OCI-LY7 (cell line): Measurements from ENCODE around the gene UGT2B11. TPM values are rescaled to one million over a fixed set of nuclear protein-coding genes. Genes with fewer than 3 reads are reported as not detected.
"Not testable (repeated sequence)": the region's sequence is repeated elsewhere in the genome, so short reads cannot be mapped to it uniquely, and the experiment has no call there.

Source experiments
- BruUV-seq: library from RNA; stranded (reverse); fragments of 400-500 nt; replicated peaks from 2 replicates; lab custom pipeline; 2021; lab: Mats Ljungman, UMichigan
- CTCF ChIA-PET: fragments of 300-600 bp; sonication (Branson Sonifier 250); formaldehyde crosslinking; loops from one replicate; lab custom pipeline; 2022; ENCODE audit warnings: antibody characterized with exemption; ENCODE audit not compliant: unreplicated experiment; lab: Charles Lee
- POLR2A ChIA-PET: fragments of 300-600 bp; sonication (Branson Sonifier 250); formaldehyde crosslinking; loops from one replicate; lab custom pipeline; 2022; ENCODE audit warnings: antibody characterized with exemption; lab: Charles Lee
- DNase-seq: peaks from one replicate; pipeline ENCODE4 v3.0.0-alpha.2; 2015; ENCODE audit warnings: low spot score
- H2AFZ ChIP-seq: fragments of 200-600 bp; sonication (generic), shearing (Covaris generic); 2 replicates; pipeline ENCODE4 v1.6.1; 2014; ENCODE audit warnings: mild to moderate bottlenecking, antibody characterized with exemption, low read length, moderate library complexity
- H3K27ac ChIP-seq: fragments of 200-600 bp; sonication (generic); 2 replicates; pipeline ENCODE4 v1.5.1; 2014; ENCODE audit warnings: mixed run types, low read depth, mild to moderate bottlenecking, moderate library complexity, low read length, inconsistent platforms; ENCODE audit not compliant: poor library complexity, severe bottlenecking
- H3K36me3 ChIP-seq: fragments of 200-600 bp; sonication (generic); 2 replicates; pipeline ENCODE4 v1.6.1; 2014; ENCODE audit warnings: mild to moderate bottlenecking, antibody characterized with exemption, low read length, moderate library complexity, mixed read lengths; ENCODE audit not compliant: insufficient read depth
- H3K4me1 ChIP-seq: fragments of 200-600 bp; sonication (generic); 2 replicates; pipeline ENCODE4 v1.5.1; 2014; ENCODE audit warnings: mild to moderate bottlenecking, low read length; ENCODE audit not compliant: insufficient read depth, poor library complexity, severe bottlenecking
- H3K4me2 ChIP-seq: fragments of 200-600 bp; sonication (generic); 2 replicates; pipeline ENCODE4 v1.6.1; 2014; ENCODE audit warnings: mild to moderate bottlenecking, low read length
- H3K4me3 ChIP-seq: fragments of 200-600 bp; sonication (generic); 2 replicates; pipeline ENCODE4 v1.5.1; 2014; ENCODE audit warnings: mild to moderate bottlenecking, low read depth, low read length; ENCODE audit not compliant: poor library complexity, severe bottlenecking
- H3K79me2 ChIP-seq: fragments of 200-600 bp; sonication (generic); 2 replicates; pipeline ENCODE4 v1.6.1; 2016; ENCODE audit warnings: low read depth, mild to moderate bottlenecking, low read length, moderate library complexity, mixed read lengths; ENCODE audit not compliant: insufficient read depth
- H3K9me2 ChIP-seq: fragments of 200-600 bp; sonication (generic); 2 replicates; pipeline ENCODE4 v1.6.1; 2016; ENCODE audit warnings: mild to moderate bottlenecking, low read length, mixed read lengths; ENCODE audit not compliant: insufficient read depth
- H3K9me3 ChIP-seq: fragments of 200-600 bp; sonication (generic); 2 replicates; pipeline ENCODE4 v1.6.1; 2014; ENCODE audit warnings: mild to moderate bottlenecking, mixed run types, low read length, mixed read lengths
- H4K20me1 ChIP-seq: fragments of 200-600 bp; sonication (generic); 2 replicates; pipeline ENCODE4 v1.6.1; 2014; ENCODE audit warnings: mild to moderate bottlenecking, antibody characterized with exemption, low read length, moderate library complexity, mixed read lengths; ENCODE audit not compliant: insufficient read depth
- EZH2phosphoT487 ChIP-seq: fragments of 200-600 bp; sonication (generic); IDR thresholded peaks from 2 replicates; pipeline ENCODE4 v1.6.1; 2018; ENCODE audit warnings: low read depth, borderline replicate concordance, mild to moderate bottlenecking, mixed run types, antibody characterized with exemption, low read length, moderate library complexity, mixed read lengths
- intact Hi-C: fragments of 100-400 bp; cut with micrococcal nuclease; formaldehyde crosslinking; loops from one replicate; pipeline ENCODE4 v1.10.0; 2022; ENCODE audit not compliant: unreplicated experiment
- total RNA-seq, 2 experiments: library from RNA; depleted of rRNA in 1 of 2; stranded (reverse); fragments of >200 nt in 1 of 2; shearing (Covaris generic) in 1 of 2; gene quantifications; 2 replicates each; pipeline ENCODE4 v1.2.3, GENCODE V29; 2014 to 2022
- TF ChIP-seq, protein P1 (sequence below): fragments of 200-600 bp; sonication (generic); conservative IDR thresholded peaks from 2 replicates; pipeline ENCODE4 v1.5.1; 2014; ENCODE audit warnings: mild to moderate bottlenecking, antibody characterized with exemption, low read length, moderate library complexity, mixed read lengths

UGT2B11 gene
- total RNA-seq, 2 experiments from 2014 or later = not detected

DNA sequence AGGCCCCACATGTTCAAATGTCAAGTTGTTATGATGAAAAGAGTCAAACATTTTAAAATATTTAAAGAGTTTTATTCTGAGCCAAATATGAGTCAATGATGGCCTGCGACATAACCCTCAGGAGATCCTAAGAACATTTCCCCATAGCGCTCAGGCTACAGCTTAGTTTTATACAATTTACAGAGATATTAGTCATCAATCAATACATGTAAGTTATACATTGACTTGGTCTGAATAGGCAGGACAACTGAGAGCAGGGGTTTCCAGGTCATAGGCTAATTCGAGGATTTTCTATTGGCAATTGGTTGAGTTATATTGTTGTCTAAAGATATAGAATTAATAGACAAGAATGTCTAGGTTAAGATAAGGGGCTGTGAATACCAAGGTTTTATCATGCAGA is 26.2 kb upstream of the UGT2B11 start:
- DNase-seq, H3K27ac ChIP-seq, H2AFZ ChIP-seq, H3K9me3 ChIP-seq, H3K4me3 ChIP-seq, CTCF ChIA-PET, H4K20me1 ChIP-seq, H3K4me2 ChIP-seq, BruUV-seq, H3K9me2 ChIP-seq, H3K4me1 ChIP-seq, H3K79me2 ChIP-seq, H3K36me3 ChIP-seq: not testable (repeated sequence)
- intact Hi-C loops = loop anchor here (5.0 kb wide), 1 partner anchor 67 kb away; no protein-coding TSS in a partner anchor
- POLR2A ChIA-PET = interaction anchor here (0.6 kb wide), 1 partner anchor 59 kb away, joined by 3 read pairs; no protein-coding TSS in a partner anchor

GRCh38 chr4:69239557-69240168 is 25.1 kb upstream of the UGT2B11 start:
- H3K79me2 ChIP-seq = no peaks in the 10 kb centered on the region
- no peaks in the 10 kb centered on the region for H3K9me3 ChIP-seq
- ChIA-PET CTCF (interaction anchor here (0.6 kb wide), 1 partner anchor 26 kb away, joined by 3 read pairs; no protein-coding TSS in a partner anchor), POLR2A (interaction anchor here (0.6 kb wide), 1 partner anchor 1598 kb away, joined by 3 read pairs; no protein-coding TSS in a partner anchor)
- no peak for DNase-seq
- no peak overlapping the region for H2AFZ ChIP-seq
- no peaks in the 10 kb centered on the region for H4K20me1 ChIP-seq
- no peak overlapping the region for H3K4me2 ChIP-seq
- no peaks in the 10 kb centered on the region for H3K4me1 ChIP-seq
- no peak overlapping the region for H3K4me3 ChIP-seq
- BruUV-seq = no TSS peak
- no peaks in the 10 kb centered on the region for H3K36me3 ChIP-seq
- H3K27ac ChIP-seq = no peak overlapping the region
- no peaks in the 10 kb centered on the region for H3K9me2 ChIP-seq
- TF ChIP-seq, protein P1, sequence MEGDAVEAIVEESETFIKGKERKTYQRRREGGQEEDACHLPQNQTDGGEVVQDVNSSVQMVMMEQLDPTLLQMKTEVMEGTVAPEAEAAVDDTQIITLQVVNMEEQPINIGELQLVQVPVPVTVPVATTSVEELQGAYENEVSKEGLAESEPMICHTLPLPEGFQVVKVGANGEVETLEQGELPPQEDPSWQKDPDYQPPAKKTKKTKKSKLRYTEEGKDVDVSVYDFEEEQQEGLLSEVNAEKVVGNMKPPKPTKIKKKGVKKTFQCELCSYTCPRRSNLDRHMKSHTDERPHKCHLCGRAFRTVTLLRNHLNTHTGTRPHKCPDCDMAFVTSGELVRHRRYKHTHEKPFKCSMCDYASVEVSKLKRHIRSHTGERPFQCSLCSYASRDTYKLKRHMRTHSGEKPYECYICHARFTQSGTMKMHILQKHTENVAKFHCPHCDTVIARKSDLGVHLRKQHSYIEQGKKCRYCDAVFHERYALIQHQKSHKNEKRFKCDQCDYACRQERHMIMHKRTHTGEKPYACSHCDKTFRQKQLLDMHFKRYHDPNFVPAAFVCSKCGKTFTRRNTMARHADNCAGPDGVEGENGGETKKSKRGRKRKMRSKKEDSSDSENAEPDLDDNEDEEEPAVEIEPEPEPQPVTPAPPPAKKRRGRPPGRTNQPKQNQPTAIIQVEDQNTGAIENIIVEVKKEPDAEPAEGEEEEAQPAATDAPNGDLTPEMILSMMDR = no peak
- no peak for TF ChIP-seq EZH2phosphoT487
- intact Hi-C loops = loop anchor here (5.0 kb wide), 1 partner anchor 68 kb away; no protein-coding TSS in a partner anchor

DNA sequence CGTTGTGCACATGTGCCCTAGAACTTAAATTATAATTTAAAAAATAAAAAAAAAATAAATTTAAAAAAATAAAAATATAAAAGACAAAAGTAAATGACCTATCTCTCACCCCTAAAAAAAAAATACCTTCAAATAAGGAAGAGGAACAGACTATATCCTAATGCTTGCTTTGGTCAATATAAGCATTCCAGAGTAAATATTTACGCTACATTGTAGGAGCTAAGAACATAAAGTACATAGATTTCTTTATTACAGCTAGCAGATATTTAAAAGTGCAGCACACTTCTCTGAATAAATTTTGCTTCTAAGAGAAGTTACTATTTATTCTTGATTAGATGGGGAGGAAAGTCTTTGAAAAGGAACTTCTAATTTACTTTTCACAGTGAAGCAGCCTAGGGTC is 24.5 kb upstream of the UGT2B11 start:
- ChIA-PET POLR2A (interaction anchor here (0.6 kb wide), 1 partner anchor 1599 kb away, joined by 3 read pairs; no protein-coding TSS in a partner anchor), CTCF (interaction anchor here (0.6 kb wide), 1 partner anchor 26 kb away, joined by 3 read pairs; no protein-coding TSS in a partner anchor)
- no peak overlapping the region for H2AFZ ChIP-seq
- intact Hi-C loops = no loop called here
- H3K4me2 ChIP-seq = no peak overlapping the region
- no peaks in the 10 kb centered on the region for H3K79me2 ChIP-seq
- H3K9me2 ChIP-seq = no peaks in the 10 kb centered on the region
- no peaks in the 10 kb centered on the region for H3K9me3 ChIP-seq
- no TSS peak for BruUV-seq
- no peaks in the 10 kb centered on the region for H3K4me1 ChIP-seq
- H3K27ac ChIP-seq = no peak overlapping the region
- DNase-seq = no peak
- H4K20me1 ChIP-seq = no peaks in the 10 kb centered on the region
- no peak for TF ChIP-seq EZH2phosphoT487
- TF ChIP-seq, protein P1 = no peak
- no peaks in the 10 kb centered on the region for H3K36me3 ChIP-seq
- H3K4me3 ChIP-seq = no peak overlapping the region
